Measurements from ENCODE around the gene AP1M1.

AP1M1 gene

DNA sequence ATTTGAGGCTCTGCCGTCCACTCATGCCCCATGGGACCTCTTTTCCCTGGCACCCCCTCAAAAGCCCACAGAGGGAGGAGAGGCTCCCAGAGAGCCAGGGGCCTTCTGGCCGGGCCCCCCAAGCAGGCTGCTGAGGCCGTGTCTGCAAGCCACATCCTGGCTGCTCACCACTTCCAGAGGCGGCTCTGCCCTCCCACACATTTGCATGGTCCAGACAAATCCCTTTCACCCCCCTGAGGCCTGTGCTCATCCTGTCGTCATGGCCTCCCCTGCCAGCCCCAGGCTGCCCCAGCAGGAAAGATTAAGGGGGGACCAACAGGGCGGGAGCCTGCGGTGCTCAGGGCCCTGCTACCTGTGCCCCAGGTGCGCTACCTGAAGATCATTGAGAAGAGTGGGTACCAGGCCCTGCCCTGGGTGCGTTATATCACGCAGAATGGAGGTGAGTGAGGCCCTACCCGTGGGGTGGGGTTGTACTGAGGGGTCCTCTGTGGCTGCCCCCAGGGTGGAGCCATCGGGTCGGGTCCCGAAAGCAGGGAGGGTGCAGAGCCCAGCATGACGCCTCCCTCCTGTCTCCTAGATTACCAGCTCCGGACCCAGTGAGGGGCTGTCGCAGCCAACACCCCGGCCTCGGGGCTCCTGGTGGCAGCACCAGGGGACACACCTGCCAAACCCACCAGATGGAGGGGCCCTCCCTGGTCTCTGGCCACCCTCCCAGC is 36.3 kb downstream of the AP1M1 start:
- DNase-seq: no peak

DNA sequence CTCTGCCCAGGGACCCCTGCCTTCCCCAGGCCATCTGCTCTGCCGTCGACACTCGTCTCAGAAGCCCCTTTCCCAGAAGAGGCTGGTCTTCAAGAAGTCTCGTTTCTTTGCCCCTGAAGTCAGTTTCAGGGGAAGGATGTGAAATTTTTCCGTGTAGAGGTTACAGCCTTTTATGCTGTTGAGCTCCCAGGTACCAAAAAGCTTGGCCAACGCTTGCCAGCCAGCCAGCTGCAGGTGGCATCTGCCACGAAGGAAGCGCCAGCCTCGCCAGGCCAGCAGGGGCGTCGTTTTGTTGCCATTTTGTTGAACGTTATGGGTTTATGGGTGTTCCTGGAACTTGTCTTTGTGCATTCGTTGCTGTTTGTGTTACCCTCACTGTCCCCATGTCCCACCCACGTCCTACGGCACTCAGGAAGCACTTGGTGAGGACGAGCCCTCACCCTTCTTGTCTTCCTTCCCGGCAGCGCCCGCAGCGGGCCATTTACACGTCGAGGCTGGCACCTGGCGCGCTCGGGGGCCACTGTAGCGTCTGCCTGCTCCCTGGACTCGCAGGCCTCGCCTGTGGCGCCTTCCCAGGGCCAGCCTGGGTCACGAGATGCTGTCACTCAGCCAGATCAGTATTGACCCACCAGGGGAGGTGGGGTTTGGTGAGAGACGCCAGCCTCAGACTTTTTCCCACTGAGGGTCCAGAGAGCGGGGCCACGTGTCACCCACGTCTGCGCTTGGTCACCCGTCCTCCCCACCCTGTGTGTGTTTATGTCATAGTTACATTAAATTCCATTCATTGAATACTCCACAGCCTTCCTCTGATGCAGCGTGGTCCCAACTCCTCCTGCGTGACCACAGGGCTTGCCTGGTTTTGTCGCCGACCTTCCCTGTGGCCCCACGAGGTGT is 37.1 kb downstream of the AP1M1 start:
- DNase-seq: no peak

DNA sequence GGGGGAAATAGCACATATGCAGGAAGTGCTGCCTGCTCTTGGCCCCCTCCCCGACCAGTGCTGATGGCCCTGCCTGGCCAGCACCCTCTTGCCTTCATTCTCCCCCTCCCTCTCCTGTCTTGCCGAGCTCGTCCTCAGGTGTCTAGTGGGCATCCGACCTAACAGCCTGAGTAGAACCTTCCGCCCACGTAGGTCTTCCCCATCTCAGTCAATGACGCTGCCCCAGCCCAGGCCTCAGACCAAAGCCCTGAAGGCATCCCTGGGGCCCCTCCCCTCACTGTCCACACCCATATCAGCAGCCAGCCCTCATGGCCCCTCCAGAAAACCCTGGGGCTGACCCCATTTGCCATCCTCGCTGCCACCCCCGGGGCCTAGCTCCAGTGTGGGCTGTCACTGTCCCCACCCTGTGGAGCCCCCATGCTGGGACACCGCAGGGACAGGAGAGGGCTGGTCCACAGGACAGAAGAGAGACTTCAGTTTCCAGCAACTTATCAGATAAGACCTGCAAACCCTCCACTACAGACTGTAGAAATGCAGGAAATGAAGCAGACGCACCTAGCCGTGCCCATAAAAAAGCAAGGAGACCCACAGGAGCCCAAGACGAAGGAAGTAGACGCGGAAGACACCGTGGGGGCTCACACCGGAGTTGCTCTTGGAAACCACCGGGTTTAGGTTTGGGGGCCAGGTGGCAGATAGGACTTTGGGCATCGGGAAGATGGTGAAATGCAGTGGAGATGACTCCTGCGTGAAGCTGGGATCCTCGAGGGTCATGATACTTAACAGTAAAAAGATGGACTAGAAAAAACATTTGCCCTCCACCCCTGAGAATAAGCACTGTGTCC is 38.3 kb downstream of the AP1M1 start:
- no peak for DNase-seq

DNA sequence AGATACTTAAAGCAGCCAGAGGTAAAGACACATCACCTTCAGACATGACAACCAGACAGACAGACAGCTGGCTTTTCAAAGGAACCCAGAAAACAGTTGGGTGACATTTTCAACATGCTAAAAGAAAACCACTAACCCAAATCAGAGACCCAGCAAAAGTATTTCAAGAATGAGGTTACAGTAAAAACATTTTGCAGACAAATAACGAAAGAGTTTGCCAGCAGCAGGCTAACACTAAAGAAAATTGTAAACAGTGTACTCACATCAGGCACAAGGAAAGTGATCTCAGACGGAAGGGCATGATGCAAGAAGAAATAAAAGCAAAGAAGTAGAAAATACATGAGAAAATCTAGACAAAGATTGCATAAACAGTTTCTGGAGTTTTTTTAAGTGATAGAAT is 46.4 kb downstream of the AP1M1 start:
- no peak for DNase-seq

DNA sequence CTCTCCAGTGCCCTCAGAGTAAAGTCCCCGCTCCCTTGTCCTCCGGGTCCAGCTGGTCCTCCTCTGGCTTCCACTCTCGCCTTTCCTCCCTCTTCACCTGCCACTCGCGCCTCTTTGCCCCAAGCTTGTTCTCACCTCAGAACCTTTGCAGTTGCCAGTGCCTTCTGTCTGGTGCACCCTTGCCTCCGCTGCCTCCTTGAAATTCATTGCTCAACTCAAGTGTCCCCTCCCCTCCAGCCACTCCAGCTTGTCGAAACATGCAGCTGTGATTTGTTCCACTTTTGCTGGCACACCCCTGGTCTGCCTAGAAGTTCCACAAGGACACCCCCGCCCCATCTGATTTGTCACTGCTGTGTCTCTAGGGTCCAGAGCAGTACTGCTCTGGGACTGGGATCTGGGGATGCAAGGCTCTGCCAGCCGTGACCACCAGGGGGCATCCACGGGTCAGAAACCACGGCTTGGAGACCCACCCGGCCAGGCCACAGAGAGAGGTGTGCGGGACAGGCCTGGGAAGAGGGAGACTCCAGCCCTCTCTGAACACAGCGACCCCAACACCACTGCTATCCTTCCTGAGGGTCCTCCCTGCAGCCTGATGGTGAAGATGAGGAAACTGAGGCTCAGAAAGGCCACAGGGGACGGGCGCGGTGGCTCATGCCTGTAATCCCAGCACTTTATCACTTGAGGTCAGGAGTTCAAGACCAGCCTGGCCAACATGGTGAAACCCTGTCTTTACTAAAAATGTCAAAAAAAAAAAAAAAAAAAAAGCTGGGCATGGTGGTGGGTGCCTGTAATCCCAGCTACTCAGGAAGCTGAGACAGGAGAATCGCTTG is 49.9 kb downstream of the AP1M1 start:
- DNase-seq: peak; percentile 28

DNA sequence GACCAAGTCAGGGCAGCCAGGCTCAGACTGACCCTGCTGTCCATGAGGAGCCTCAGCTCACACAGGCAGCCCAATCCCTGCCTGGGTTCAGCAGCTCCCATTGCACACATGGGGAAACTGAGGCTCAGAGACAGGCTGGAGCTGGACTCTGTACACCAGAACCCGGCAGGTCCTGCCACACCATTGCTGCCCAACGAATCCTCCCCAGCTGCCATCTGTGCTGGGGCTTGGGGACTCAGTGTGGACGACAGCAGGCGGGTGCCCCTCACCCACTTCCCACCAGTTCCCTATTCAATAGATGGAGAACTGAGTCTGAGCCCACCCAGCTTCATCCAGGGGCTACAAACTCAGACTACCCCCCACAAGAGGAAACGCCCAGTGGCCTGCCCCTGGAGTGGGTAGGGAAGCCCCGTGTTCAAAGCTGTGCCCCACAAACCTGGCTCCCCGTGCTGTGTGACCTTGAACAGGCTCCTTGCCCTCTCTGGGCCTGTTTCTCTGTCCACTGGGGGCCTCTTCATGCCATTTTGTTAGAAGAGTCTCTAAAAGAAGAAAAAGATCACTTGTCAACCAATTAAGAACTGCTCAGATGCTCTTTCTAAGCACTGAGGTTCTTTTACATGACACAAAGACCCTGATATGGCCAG is 50.8 kb downstream of the AP1M1 start:
- DNase-seq: no peak

DNA sequence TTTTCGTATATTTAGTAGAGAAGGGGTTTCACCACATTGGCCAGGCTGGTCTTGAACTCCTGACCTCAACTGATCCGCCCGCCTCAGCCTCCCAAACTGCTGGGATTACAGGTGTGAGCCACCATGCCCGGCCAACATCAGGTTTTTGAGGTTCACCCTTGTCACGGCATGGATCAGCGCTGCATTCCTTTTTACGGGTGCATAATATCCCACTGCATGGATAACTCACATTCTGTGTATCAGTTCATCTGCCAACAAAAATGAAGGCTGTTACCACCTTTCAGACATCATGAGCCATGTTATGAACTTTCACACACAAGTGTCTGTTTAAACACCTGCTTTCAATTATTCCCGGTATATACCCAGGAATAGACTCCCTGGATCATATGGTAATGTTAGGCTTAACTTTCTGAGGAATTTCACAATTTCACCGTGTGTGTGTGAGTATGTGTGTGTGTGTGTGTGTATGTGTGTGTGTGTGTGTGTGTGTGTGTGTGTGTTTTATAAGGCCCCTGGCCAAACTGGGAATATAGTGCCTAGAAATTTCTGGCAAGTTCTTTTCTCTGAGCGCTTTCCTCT is 52.2 kb downstream of the AP1M1 start:
- no peak for DNase-seq

DNA sequence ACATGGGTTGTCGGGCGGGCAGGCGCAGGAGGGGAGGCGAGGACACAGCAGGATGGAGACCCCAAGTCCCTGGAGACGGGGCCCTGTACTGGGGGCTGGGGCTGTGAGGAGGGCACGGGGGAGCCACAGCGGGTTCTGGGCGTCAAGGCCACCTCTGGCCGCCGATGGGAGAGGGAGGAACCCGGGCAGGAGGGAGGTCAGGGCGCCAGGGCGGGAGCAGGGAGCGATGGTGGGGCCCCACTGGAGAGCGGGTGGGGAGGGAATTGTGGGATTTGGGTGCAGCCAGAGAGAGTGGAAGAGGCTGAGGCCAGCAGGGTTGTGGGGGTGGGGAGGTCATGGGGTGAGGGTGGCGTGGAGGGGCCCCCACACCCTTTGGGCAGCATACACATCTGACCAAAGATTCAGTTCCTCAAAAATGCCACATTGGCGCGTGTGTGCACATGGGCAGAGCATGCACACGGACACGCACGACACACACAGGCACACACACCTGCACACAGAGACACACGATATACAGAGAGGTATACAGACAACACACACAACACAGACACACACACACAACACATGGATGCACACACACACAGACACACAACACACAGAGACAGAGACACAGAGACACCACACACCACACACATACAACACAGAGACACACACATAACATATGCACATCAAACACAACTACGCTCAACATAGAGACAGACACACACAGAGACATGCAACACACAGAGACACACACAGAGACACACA is 54.9 kb downstream of the AP1M1 start:
- no peak for DNase-seq

DNA sequence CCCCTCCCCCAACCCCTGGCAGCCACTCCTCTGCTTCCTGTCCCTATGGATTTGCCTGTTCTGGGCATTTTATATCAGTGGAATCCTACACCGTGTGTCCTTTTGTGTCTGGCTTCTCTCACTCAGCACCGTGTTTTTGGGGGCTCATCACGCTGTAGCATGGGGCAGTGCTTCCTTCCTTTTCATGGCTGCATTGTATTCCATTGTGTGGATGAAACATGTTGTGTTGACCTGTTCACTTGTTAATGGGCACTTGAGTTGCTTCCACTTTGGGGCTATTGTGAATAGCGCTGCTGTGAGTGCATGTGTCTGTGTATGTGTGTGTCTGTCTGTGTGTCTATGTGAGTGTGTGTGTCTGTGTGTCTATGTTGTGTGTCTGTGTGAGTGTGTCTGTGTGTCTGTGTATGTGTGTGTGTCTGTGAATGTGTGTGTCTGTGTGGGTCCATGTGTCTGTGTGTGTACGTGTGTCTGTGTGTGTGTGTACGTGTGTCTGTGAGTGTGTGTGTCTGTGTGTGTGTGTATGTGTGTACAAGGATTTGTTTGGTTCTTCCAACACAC is 57.2 kb downstream of the AP1M1 start:
- no peak for DNase-seq

DNA sequence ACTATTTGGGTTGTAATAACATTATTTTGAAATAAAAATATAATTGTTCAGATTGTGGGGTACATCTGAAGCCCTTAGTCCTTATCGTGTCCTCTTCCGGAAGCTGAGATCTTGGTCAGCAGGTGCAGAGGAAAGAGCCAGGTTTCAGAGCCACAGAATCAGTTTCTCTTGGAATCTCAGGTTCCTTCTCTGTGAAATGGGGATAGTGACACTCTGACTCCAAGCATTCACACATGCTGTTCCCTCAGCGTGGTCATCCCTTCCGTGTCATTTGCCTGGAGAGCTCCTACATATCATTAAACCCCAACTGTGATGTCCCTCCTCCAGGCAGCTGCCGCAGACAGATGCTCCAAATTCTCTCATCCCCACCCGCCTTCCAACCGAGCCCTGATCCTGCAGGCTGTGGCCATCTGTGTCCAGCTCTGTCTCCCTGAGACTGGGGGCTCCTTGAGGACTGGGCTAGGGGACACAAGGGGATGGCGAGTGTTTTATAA is 59.8 kb downstream of the AP1M1 start:
- DNase-seq: no peak

DNA sequence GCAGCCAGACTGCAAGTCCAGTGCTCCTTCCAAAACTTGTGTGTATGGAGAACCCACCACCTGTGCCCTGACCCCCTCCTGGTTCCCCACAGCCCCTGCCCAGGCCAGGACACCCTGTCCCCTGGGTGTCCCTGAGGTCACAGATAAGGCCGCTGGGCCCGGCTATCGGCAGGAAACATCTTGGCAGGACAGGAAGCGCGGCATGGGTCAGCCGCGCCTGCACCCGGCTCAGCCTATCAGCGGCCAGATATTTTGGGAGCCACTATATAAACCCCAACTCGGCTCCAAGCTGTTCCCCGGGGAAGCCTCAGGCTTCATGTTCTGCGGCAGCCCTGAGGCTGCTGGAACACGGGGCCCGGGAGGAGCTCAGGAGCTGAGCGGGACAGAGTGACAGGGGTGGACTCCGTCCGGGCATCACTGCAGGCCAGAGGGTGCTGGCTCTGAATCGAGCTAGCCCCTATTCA is 60.8 kb downstream of the AP1M1 start:
- no peak for DNase-seq

DNA sequence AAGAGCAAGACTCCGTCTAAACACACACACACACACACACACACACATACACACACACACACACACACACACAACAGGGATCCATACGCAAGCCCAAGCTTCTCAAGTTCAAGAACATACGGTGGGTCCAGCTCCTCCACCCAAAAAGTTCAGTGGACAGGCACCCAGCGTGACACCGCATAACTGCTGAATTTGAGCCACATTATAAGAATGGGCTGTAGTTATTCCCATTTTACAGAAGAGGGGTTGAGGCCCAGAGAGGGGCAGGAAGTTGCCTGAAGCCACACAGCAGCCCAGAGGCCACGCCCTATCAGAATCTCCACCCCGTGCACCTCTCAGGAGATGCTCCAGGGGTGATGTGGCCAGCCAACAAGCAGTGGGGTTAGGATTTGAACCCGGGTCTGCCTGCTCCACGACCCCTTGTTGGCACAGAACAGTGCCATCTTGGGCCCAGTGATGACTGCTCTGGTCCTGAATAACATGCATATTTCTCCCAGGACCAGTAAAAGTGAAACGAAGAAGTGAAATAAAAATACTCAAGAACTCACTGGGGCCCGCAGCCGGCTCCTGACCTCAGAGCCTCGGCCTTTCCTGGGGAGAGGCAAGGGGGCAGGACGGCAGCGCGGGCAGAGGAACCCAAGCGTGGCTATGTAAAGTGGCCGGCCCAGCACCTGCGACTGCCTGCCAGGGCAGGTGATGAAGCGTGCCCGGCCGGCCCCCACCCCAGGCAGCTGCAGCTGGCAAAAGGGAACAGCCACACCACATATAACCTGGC is 61.9 kb downstream of the AP1M1 start:
- no peak for DNase-seq

DNA sequence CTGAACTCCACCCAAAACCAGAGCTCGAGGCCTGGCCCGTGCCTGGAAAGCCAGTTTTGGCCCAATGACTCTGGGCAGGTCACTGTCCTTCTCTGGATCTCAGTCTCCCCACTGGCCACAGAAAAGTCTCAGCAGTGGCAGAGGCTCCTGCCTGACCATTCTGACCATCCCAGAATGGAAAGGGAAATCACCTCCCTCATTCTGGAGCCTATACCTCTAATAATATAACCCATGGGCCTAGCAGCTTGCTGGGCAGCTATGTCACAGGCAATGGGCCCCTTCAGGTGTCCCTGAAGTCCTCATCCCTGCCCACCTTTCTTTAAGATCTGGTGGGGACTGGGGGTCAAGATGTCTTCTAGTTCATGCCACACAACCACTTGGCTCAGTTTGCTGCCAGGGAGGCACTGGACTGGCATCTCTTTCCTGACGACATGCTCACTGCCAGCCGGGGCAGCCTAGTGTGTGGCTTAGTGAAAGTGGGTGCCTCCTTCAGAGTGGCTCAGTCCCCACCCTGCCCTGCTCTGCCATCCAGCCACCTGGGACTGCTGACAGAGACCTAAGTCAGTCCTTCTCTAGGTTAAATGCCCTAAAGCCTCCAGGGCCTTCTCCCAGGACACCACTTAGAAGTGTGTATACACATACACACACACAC is 62.6 kb downstream of the AP1M1 start:
- no peak for DNase-seq

DNA sequence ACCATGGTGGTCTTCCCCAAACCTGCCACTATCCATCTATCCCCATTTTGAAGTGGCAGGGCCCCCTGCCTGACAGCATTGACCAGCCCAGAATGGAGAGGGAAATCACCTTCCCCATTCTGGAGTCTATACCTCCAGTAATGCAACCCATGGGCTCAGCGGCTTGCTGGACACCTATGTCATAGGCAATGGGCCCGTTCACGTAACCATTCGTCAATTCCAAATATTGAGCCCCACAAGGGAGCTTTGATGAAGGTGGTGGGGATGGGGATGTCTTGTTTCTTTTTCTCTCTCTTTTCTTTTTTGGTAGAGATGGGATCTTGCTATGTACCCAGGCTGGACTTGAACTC is 63.1 kb downstream of the AP1M1 start:
- no peak for DNase-seq

DNA sequence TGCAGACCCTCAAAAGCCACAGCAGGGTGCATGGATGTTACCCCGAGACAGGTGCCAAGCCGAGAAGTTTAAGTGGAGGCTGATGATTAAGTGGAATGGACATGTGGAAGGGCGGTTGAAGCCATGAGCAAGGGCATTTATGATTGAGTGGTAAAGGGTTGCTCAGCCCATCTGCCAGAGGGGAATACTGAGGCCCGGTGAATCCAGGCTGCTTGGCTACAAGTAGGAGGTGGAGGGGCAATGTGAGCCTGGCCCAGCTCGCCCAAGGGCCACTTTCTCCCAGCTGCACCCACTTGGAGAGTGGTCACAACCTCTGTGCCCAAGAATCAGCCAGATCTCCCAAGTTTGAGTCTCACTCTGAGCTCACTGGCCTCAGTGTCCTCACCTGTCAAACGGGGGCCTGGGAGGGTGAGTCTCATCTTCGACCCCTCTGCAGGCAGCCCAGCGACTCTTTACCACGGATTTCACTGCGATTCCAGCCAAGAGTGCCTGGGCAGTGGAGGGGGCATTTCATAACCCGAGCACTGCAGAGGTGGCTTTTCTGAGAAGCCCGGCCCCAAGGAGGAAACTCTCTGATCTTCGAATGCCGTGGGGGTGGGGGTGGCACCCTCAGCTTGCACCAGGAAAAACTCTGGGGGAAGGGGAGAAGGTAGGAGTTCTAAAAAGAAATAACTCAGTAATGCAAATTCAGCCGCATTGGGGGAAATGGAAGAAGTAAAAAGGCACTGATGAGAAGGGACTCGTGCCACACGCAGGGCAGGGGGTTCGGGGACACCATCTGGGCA is 64.1 kb downstream of the AP1M1 start:
- DNase-seq: no peak

DNA sequence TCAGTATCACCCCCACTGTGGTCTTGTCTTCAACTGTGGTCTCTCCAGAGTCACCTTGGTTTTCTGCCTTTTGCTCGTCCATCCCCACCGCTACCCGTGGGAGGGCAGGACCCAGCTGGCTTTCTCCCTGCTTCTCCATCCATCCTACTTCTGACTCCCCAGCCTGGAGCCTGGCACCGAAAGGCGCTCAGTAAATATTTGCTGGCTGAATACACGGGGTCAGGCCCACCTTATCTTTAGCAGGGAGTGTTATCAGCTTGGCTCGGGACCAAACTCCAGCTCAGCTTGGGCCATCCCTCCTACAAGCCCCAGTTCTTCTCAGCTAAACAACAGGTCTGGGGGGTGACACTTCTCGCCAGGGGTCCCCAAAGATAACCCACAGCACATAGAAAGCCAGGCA is 64.9 kb downstream of the AP1M1 start:
- DNase-seq: no peak

DNA sequence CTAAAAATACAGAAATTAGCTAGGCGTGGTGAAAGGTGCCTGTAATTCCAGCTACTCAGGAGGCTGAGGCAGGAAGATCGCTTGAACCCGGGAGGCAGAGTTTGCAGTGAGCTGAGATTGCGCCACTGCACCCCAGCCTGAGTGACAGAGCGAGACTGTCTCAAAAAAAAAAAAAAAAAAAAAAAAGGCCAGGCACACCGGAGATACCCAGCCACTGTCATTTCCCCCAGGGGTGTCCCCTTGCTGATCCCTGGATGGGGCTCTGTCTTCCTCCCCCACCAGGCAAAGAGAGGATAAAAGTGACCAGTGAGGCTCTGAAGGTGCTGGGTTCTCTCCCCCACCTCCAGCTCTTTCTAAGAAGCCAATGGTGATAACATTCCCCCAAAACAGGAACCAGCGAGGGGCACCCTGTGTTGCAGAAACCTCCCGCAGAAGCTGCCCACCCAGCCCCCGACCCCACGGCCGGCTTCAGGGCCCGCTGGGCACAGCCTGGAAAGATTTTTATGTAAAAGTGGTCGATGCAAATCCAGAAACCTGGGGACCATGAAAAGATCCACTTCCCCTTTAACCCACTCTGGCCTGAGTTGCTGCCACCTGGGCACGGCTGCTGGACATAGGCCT is 65.5 kb downstream of the AP1M1 start:
- DNase-seq: no peak

DNA sequence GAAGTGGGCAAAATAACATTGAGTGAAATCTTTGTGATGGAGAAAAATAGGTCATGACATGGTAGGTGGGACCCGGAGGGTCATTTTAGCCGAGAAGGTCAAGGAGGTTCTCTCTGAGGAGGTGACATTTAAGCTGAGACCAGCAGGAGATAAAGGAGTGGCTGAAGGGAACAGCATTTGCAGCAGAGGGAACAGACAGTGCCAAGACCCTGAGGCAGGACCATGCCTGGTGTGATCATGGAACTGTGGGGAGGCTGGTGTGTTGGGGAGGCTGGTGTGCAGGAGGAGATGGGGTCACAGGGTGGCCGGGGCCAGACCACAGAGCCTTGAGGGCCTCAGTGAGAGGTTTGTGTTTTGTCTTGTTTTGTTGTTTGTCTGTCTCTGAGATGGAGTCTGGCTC is 67.5 kb downstream of the AP1M1 start:
- DNase-seq: no peak

Data from NCI-H1694 treated with DMSO at 0.1 percent for 48 hours (cell line).